ENCODE measurements around the gene PHLDB2.

DNA sequence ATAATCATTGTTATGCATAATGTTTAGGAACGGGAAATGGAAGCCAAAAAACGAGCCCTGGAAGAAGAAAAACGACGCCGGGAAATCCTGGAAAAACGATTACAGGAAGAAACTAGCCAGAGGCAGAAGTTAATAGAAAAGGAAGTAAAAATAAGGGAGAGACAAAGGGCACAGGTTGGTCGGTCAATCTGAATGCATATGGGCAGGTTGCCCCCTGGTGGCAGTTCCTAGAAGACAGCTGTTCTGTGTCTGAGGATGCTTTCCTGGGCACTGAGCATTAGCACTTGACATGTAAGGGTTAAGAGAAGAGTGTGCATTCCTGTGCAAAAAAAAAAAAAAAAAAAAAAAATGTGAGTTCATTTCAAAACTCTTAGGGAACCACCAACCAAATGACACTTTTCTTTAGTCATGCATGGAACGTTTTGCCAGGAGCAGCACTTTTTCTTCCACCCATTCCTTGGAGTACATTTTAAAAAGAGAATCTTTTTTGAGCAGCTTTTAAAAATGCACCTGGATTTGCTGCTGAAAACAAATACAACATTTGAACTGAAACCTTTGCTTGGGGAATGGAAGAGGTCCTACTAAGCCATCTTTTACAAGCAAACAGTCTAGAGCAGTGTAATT, 108.7 kb downstream of the PHLDB2 start:
- TF ChIP-seq, protein P1, sequence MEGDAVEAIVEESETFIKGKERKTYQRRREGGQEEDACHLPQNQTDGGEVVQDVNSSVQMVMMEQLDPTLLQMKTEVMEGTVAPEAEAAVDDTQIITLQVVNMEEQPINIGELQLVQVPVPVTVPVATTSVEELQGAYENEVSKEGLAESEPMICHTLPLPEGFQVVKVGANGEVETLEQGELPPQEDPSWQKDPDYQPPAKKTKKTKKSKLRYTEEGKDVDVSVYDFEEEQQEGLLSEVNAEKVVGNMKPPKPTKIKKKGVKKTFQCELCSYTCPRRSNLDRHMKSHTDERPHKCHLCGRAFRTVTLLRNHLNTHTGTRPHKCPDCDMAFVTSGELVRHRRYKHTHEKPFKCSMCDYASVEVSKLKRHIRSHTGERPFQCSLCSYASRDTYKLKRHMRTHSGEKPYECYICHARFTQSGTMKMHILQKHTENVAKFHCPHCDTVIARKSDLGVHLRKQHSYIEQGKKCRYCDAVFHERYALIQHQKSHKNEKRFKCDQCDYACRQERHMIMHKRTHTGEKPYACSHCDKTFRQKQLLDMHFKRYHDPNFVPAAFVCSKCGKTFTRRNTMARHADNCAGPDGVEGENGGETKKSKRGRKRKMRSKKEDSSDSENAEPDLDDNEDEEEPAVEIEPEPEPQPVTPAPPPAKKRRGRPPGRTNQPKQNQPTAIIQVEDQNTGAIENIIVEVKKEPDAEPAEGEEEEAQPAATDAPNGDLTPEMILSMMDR (conservative IDR thresholded peaks at IDR 0.05; ENCODE audit: low read length): peak; percentile 93
- no peak for TF ChIP-seq EZH2phosphoT487 (IDR thresholded peaks at IDR 0.05; ENCODE audit: borderline replicate concordance, low read depth, low read length)

Data from OCI-LY7 (cell line).